HCT116 (cell line): ENCODE data around the gene GREM2. TPM values are rescaled to one million over a fixed set of nuclear protein-coding genes. Genes with fewer than 3 reads are reported as not detected.

Experiments used
- ATAC-seq: fragments of 200-7000 bp; cut with Tn5 transposase; 2 replicates; pipeline ENCODE4 v1.9.1; 2020; ENCODE audit warnings: mild to moderate bottlenecking, moderate library complexity
- BruUV-seq: library from RNA; stranded (reverse); fragments of 400-500 nt; replicated peaks from 2 replicates; lab custom pipeline; 2021; lab: Mats Ljungman, UMichigan
- CTCF ChIA-PET: fragments of 300-600 bp; sonication (Branson Sonifier 250); formaldehyde crosslinking; loops from one replicate; lab custom pipeline; 2021; ENCODE audit warnings: antibody characterized with exemption; lab: Charles Lee
- POLR2A ChIA-PET: fragments of 300-600, 350-600 bp; sonication (Branson Sonifier 250); formaldehyde crosslinking; loops from one replicate; lab custom pipeline; 2021; ENCODE audit warnings: antibody characterized with exemption; lab: Charles Lee
- RAD21 ChIA-PET, 2 experiments: fragments of 300-600 bp; sonication (Branson Sonifier 250); formaldehyde crosslinking; loops; one replicate each; lab custom pipeline; 2023; ENCODE audit warnings: low total read pairs in 2 of 2; ENCODE audit not compliant: uncharacterized antibody in 2 of 2, unreplicated experiment in 2 of 2, low non-redundant PET in 1 of 2; lab: Charles Lee
- DNase-seq: peaks from one replicate; pipeline ENCODE4 v3.0.0-alpha.2; 2010; ENCODE audit warnings: low read depth, low spot score
- H2AFZ ChIP-seq: fragments of 200-600 bp; shearing (Covaris generic), sonication (generic); 2 replicates; pipeline ENCODE4 v1.6.1; 2017; ENCODE audit warnings: low read depth, mixed run types, mixed read lengths, antibody characterized with exemption, low read length; ENCODE audit not compliant: poor library complexity, severe bottlenecking
- H3K27ac ChIP-seq: 2 replicates; pipeline ENCODE4 v1.5.1; 2012; ENCODE audit warnings: low read depth, low read length
- H3K27me3 ChIP-seq: fragments of 200-600 bp; sonication (generic); 2 replicates; pipeline ENCODE4 v1.6.1; 2016; ENCODE audit warnings: mixed run types, low read length, mixed read lengths; ENCODE audit not compliant: insufficient read depth
- H3K36me3 ChIP-seq, 2 experiments: fragments of 200-500 bp in 1 of 2; fragments of 200-600 bp in 1 of 2; sonication (Bioruptor generic) in 1 of 2; sonication (generic) in 1 of 2; 2 replicates each; pipeline versions ENCODE4 v1.5.1 to v1.6.1; 2014 to 2016; ENCODE audit warnings: low read length in 2 of 2, inconsistent platforms in 1 of 2, mixed read lengths in 1 of 2, mixed run types in 1 of 2; ENCODE audit not compliant: insufficient read depth in 2 of 2, control insufficient read depth in 1 of 2
- H3K4me1 ChIP-seq, 2 experiments: fragments of 200-600 bp in 1 of 2; sonication (generic) in 1 of 2; 2 replicates each; pipeline versions ENCODE4 v1.5.1 to v1.6.1; 2012 to 2017; ENCODE audit warnings: low read length in 2 of 2, inconsistent platforms in 1 of 2, mild to moderate bottlenecking in 1 of 2, mixed read lengths in 1 of 2, mixed run types in 1 of 2, moderate library complexity in 1 of 2; ENCODE audit not compliant: insufficient read depth in 2 of 2, control insufficient read depth in 1 of 2
- H3K4me2 ChIP-seq: fragments of 200-600 bp; sonication (generic); 2 replicates; pipeline ENCODE4 v1.6.1; 2017; ENCODE audit warnings: mixed run types, low read length, mixed read lengths
- H3K4me3 ChIP-seq, 2 experiments: fragments of 200-600 bp in 1 of 2; sonication (generic) in 1 of 2; replicated peaks in 1 of 2; 2 replicates each; pipeline ENCODE4 v1.5.1; 2011 to 2016; ENCODE audit warnings: low read length in 2 of 2, control low read depth in 1 of 2, low read depth in 1 of 2, mild to moderate bottlenecking in 1 of 2, mixed read lengths in 1 of 2, mixed run types in 1 of 2
- H3K79me2 ChIP-seq: fragments of 200-600 bp; sonication (generic); 2 replicates; pipeline ENCODE4 v1.6.1; 2017; ENCODE audit warnings: mild to moderate bottlenecking, mixed run types, low read length, moderate library complexity, mixed read lengths; ENCODE audit not compliant: insufficient read depth
- H3K9ac ChIP-seq: fragments of 200-600 bp; sonication (generic); 2 replicates; pipeline ENCODE4 v1.6.1; 2016; ENCODE audit warnings: low read length, mixed read lengths
- H3K9me2 ChIP-seq: fragments of 200-600 bp; sonication (generic), shearing (Covaris generic); 2 replicates; pipeline ENCODE4 v1.6.1; 2017; ENCODE audit warnings: mixed run types, mild to moderate bottlenecking, moderate library complexity; ENCODE audit not compliant: insufficient read depth
- H3K9me3 ChIP-seq, 2 experiments: fragments of 200-500 bp in 1 of 2; fragments of 200-600 bp in 1 of 2; sonication (Bioruptor generic) in 1 of 2; sonication (generic) in 1 of 2; 2 replicates each; pipeline ENCODE4 v1.6.1; 2014 to 2017; ENCODE audit warnings: low read length in 2 of 2, mixed read lengths in 2 of 2, inconsistent platforms in 1 of 2, low read depth in 1 of 2, mild to moderate bottlenecking in 1 of 2, mixed run types in 1 of 2, moderate library complexity in 1 of 2; ENCODE audit not compliant: control insufficient read depth in 1 of 2, insufficient read depth in 1 of 2
- H4K20me1 ChIP-seq: fragments of 200-600 bp; sonication (generic), shearing (Covaris generic); 2 replicates; pipeline ENCODE4 v1.6.1; 2017; ENCODE audit warnings: mixed run types, mild to moderate bottlenecking, moderate library complexity; ENCODE audit not compliant: insufficient read depth
- CBX3 ChIP-seq: IDR thresholded peaks from 2 replicates; pipeline ENCODE4 v1.6.1; 2012; ENCODE audit warnings: low read depth
- EGR1 ChIP-seq: IDR thresholded peaks from 2 replicates; pipeline ENCODE4 v1.6.1; 2012; ENCODE audit warnings: low read depth
- EZH2phosphoT487 ChIP-seq: fragments of 200-600 bp; IDR thresholded peaks from 2 replicates; pipeline ENCODE4 v1.6.1; 2018; ENCODE audit warnings: antibody characterized with exemption, borderline replicate concordance
- JUND ChIP-seq: IDR thresholded peaks from 2 replicates; pipeline ENCODE4 v1.6.1; 2012
- RAD21 ChIP-seq: IDR thresholded peaks from 2 replicates; pipeline ENCODE4 v1.6.1; 2012; ENCODE audit warnings: low read depth, mild to moderate bottlenecking
- SRF ChIP-seq: IDR thresholded peaks from 2 replicates; pipeline ENCODE4 v1.6.1; 2012; ENCODE audit warnings: low read depth
- TCF7L2 ChIP-seq: IDR thresholded peaks from 2 replicates; pipeline ENCODE4 v1.7.0; 2011; ENCODE audit warnings: borderline replicate concordance, inconsistent platforms; ENCODE audit not compliant: insufficient read depth, insufficient read length; ENCODE audit errors: extremely low read depth
- YY1 ChIP-seq: IDR thresholded peaks from 2 replicates; pipeline ENCODE4 v1.6.1; 2011; ENCODE audit warnings: low read length, low read depth, moderate library complexity, mild to moderate bottlenecking; ENCODE audit not compliant: insufficient replicate concordance; ENCODE audit errors: extremely low read depth
- intact Hi-C: fragments of 100-400 bp; cut with micrococcal nuclease; formaldehyde crosslinking; loops from 2 replicates; pipeline ENCODE4 v1.10.0; 2022
- total RNA-seq: library from RNA; stranded (reverse); gene quantifications from one replicate; pipeline ENCODE4 v1.2.1, GENCODE V29; 2021; ENCODE audit not compliant: unreplicated experiment
- TF ChIP-seq, protein P1 (sequence below): IDR thresholded peaks from 2 replicates; pipeline ENCODE4 v1.6.1; 2012
- TF ChIP-seq, protein P2 (sequence below): IDR thresholded peaks from 2 replicates; pipeline ENCODE4 v1.6.1; 2011; ENCODE audit warnings: mild to moderate bottlenecking, low read length, moderate library complexity; ENCODE audit not compliant: insufficient replicate concordance; ENCODE audit errors: extremely low read depth

Gene GREM2
- total RNA-seq, 1 experiment from 2014 or later, result not detected

DNA sequence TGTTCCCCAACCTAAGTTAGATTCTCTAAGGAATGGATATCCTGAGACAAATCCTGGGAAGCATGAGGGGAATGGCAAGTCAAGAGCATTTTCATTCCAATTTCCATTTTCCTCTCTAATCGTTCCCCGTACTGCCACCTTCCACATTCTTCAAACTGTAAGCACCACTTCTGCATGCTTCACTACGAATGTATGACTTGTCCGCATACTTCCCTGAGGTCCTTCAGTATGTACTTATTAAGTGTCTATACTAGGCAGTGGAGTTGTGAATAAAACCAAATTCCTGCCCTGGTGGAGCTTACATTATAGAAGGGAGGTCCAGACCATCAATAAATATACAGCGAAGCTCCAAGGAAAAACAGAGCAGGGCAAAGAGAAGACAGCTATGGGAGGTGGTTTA is 154.8 kb downstream of the GREM2 start:
- no peaks in the 10 kb centered on the region for H3K36me3 ChIP-seq
- DNase-seq (no peak), ATAC-seq (no peak)
- H2AFZ ChIP-seq, result no peak overlapping the region
- no peaks in the 10 kb centered on the region for H4K20me1 ChIP-seq
- H3K4me1 ChIP-seq, result no peaks in the 10 kb centered on the region
- no peaks in the 10 kb centered on the region for H3K9me2 ChIP-seq
- POLR2A ChIA-PET, result no interaction called here
- BruUV-seq, result no TSS peak
- RAD21 ChIA-PET, result no interaction called here
- no peaks in the 10 kb centered on the region for H3K27me3 ChIP-seq
- no peak for TF ChIP-seq TCF7L2
- no peak for TF ChIP-seq EGR1
- TF ChIP-seq JUND, result no peak
- no peak for TF ChIP-seq YY1
- TF ChIP-seq CBX3, result no peak
- no peak for TF ChIP-seq RAD21
- no peak for TF ChIP-seq SRF
- TF ChIP-seq, protein P1, sequence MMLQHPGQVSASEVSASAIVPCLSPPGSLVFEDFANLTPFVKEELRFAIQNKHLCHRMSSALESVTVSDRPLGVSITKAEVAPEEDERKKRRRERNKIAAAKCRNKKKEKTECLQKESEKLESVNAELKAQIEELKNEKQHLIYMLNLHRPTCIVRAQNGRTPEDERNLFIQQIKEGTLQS, result no peak
- TF ChIP-seq EZH2phosphoT487, result no peak
- TF ChIP-seq, protein P2, sequence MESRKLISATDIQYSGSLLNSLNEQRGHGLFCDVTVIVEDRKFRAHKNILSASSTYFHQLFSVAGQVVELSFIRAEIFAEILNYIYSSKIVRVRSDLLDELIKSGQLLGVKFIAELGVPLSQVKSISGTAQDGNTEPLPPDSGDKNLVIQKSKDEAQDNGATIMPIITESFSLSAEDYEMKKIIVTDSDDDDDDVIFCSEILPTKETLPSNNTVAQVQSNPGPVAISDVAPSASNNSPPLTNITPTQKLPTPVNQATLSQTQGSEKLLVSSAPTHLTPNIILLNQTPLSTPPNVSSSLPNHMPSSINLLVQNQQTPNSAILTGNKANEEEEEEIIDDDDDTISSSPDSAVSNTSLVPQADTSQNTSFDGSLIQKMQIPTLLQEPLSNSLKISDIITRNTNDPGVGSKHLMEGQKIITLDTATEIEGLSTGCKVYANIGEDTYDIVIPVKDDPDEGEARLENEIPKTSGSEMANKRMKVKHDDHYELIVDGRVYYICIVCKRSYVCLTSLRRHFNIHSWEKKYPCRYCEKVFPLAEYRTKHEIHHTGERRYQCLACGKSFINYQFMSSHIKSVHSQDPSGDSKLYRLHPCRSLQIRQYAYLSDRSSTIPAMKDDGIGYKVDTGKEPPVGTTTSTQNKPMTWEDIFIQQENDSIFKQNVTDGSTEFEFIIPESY, result no peak
- TF ChIP-seq, all 23 proteins: peak for 0
- intact Hi-C loops, result no loop called here
- Histone ChIP-seq H3K9me3 (peaks cover 0 to 4% of the 10 kb centered on the region in 2 experiments; a peak in 2 of 4 replicates), H3K4me2 (no peak overlapping the region), H3K9ac (no peak overlapping the region), H3K79me2 (no peaks in the 10 kb centered on the region), H3K27ac (no peak overlapping the region), H3K4me3 (no peak overlapping the region)
- CTCF ChIA-PET, result no interaction called here
